HepG2 (cell line): ENCODE results near the gene CNNM2. TPM values are rescaled to one million over a fixed set of nuclear protein-coding genes. Genes with fewer than 3 reads are reported as not detected.
A peak's percentile ranks its signal among the peaks of the same experiment; 100 is the strongest.

ENCODE experiments used
- ARNT ChIP-seq: fragments of 450-650 bp; IDR thresholded peaks from 2 replicates; pipeline ENCODE4 v1.6.1; 2017
- BORCS8-MEF2B ChIP-seq: sonication (generic); formaldehyde crosslinking; IDR thresholded peaks from 2 replicates; pipeline ENCODE4 v1.8.0; 2022; ENCODE audit warnings: mild to moderate bottlenecking, missing genetic modification reagents
- CC2D1A ChIP-seq: sonication (generic); formaldehyde crosslinking; IDR thresholded peaks from 2 replicates; pipeline ENCODE4 v1.8.1; 2023; ENCODE audit warnings: mild to moderate bottlenecking, missing genetic modification reagents
- GATAD2A ChIP-seq: IDR thresholded peaks from 2 replicates; pipeline ENCODE4 v1.6.1; 2016
- MIER2 ChIP-seq: IDR thresholded peaks from 2 replicates; pipeline ENCODE4 v1.6.1; 2016; ENCODE audit warnings: missing biosample characterization, missing genetic modification reagents
- UBTF ChIP-seq: sonication (generic); formaldehyde crosslinking; IDR thresholded peaks from 2 replicates; pipeline ENCODE4 v1.4.0; 2020; ENCODE audit warnings: mild to moderate bottlenecking, missing genetic modification reagents
- ZBTB7A ChIP-seq: sonication (generic); formaldehyde crosslinking; IDR thresholded peaks from 2 replicates; pipeline ENCODE4 v1.8.0; 2022; ENCODE audit warnings: mild to moderate bottlenecking, missing genetic modification reagents
- ZC3H13 ChIP-seq: sonication (generic); formaldehyde crosslinking; IDR thresholded peaks from 2 replicates; pipeline ENCODE4 v1.8.1; 2023; ENCODE audit warnings: mild to moderate bottlenecking, missing genetic modification reagents, moderate library complexity
- ZNF350 ChIP-seq: sonication (generic); formaldehyde crosslinking; IDR thresholded peaks from 2 replicates; pipeline ENCODE4 v1.4.0; 2020; ENCODE audit warnings: mild to moderate bottlenecking, low read depth, missing genetic modification reagents, borderline replicate concordance
- ZNF607 ChIP-seq: sonication (generic); formaldehyde crosslinking; IDR thresholded peaks from 2 replicates; pipeline ENCODE4 v1.5.1; 2020; ENCODE audit warnings: missing genetic modification reagents, mild to moderate bottlenecking, borderline replicate concordance
- ZNF660 ChIP-seq: sonication (generic); formaldehyde crosslinking; IDR thresholded peaks from 2 replicates; pipeline ENCODE4 v1.5.1; 2020; ENCODE audit warnings: mild to moderate bottlenecking, low read depth, missing genetic modification reagents, borderline replicate concordance
- ZNF724P ChIP-seq: sonication (generic); formaldehyde crosslinking; IDR thresholded peaks from 2 replicates; pipeline ENCODE4 v1.8.0; 2022; ENCODE audit warnings: missing genetic modification reagents, borderline replicate concordance
- ZNF891 ChIP-seq: sonication (generic); formaldehyde crosslinking; IDR thresholded peaks from 2 replicates; pipeline ENCODE4 v1.5.0; 2020; ENCODE audit warnings: mild to moderate bottlenecking, missing genetic modification reagents
- ZSCAN30 ChIP-seq: sonication (generic); formaldehyde crosslinking; IDR thresholded peaks from 2 replicates; pipeline ENCODE4 v1.5.0; 2020; ENCODE audit warnings: mild to moderate bottlenecking, missing genetic modification reagents
- polyA plus RNA-seq, 8 experiments: library from polyadenylated mRNA; depleted of rRNA in 3 of 8; stranded (reverse) in 7 of 8; unstranded in 1 of 8; fragments of >200 nt; fragmentation: Illumina TruSeq in 4 of 8; extraction: Trizol in 4 of 8; gene quantifications; 2 replicates each; pipeline versions ENCODE4 v1.2.1 to v1.2.3, GENCODE V29; 2011 to 2016; ENCODE audit warnings: low read depth in 4 of 8, missing spikeins in 1 of 8, mixed read lengths in 1 of 8; ENCODE audit not compliant: insufficient read depth in 1 of 8
- total RNA-seq, 5 experiments: library from RNA; depleted of rRNA; stranded (reverse); fragments of >200 nt; fragmentation: Illumina TruSeq; extraction: Trizol; gene quantifications; 2 replicates each; pipeline ENCODE4 v1.2.3, GENCODE V29; 2016; ENCODE audit warnings: low read depth in 1 of 5
- TF ChIP-seq, protein P1 (sequence below): sonication (generic); formaldehyde crosslinking; IDR thresholded peaks from 2 replicates; pipeline ENCODE4 v1.5.1; 2020; ENCODE audit warnings: missing genetic modification reagents, mild to moderate bottlenecking, borderline replicate concordance
- TF ChIP-seq, protein P2 (sequence below), 2 experiments: sonication (generic) in 1 of 2; formaldehyde crosslinking in 1 of 2; IDR thresholded peaks; 2 replicates each; pipeline versions ENCODE4 v1.6.1 to v1.9.0; 2014 to 2022; ENCODE audit warnings: antibody characterized with exemption in 1 of 2, borderline replicate concordance in 1 of 2, inconsistent platforms in 1 of 2, low read depth in 1 of 2, missing genetic modification reagents in 1 of 2

Gene CNNM2
- total and polyA plus RNA-seq, 2 of the 13 experiments (the other 11 are each of a cell fraction or from before 2014, with no cell fraction given), result 7.1 to 9.0 TPM

GRCh38 chr10:102869258-102870198 lies 48.6 kb upstream of the CNNM2 start, which contains the start of gene AS3MT (continued):
- TF ChIP-seq CC2D1A (CRISPR knock-in tag) (no peak), BORCS8-MEF2B (peak; percentile 88), UBTF (CRISPR knock-in tag) (peak; percentile 74), ARNT (no peak), GATAD2A (CRISPR knock-in tag) (peak; percentile 38; the same call in 1 of the 2 replicates), ZSCAN30 (CRISPR knock-in tag) (0 out of 2 replicates have a peak, but pooled peaks have one; percentile 42), ZNF350 (CRISPR knock-in tag) (peak; percentile 67), ZBTB7A (CRISPR knock-in tag) (peak; percentile 6; the same call in 1 of the 2 replicates), ZNF660 (CRISPR knock-in tag) (no peak), ZC3H13 (CRISPR knock-in tag) (peak; percentile 66; the same call in 1 of the 2 replicates), MIER2 (no peak), ZNF891 (peak; percentile 68; the same call in 1 of the 2 replicates), ZNF607 (CRISPR knock-in tag) (no peak), ZNF724P (CRISPR knock-in tag) (no peak)
- TF ChIP-seq, protein P1, sequence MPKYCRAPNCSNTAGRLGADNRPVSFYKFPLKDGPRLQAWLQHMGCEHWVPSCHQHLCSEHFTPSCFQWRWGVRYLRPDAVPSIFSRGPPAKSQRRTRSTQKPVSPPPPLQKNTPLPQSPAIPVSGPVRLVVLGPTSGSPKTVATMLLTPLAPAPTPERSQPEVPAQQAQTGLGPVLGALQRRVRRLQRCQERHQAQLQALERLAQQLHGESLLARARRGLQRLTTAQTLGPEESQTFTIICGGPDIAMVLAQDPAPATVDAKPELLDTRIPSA (CRISPR knock-in tag), result no peak
- TF ChIP-seq, protein P2, sequence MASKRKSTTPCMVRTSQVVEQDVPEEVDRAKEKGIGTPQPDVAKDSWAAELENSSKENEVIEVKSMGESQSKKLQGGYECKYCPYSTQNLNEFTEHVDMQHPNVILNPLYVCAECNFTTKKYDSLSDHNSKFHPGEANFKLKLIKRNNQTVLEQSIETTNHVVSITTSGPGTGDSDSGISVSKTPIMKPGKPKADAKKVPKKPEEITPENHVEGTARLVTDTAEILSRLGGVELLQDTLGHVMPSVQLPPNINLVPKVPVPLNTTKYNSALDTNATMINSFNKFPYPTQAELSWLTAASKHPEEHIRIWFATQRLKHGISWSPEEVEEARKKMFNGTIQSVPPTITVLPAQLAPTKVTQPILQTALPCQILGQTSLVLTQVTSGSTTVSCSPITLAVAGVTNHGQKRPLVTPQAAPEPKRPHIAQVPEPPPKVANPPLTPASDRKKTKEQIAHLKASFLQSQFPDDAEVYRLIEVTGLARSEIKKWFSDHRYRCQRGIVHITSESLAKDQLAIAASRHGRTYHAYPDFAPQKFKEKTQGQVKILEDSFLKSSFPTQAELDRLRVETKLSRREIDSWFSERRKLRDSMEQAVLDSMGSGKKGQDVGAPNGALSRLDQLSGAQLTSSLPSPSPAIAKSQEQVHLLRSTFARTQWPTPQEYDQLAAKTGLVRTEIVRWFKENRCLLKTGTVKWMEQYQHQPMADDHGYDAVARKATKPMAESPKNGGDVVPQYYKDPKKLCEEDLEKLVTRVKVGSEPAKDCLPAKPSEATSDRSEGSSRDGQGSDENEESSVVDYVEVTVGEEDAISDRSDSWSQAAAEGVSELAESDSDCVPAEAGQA (IDR thresholded peaks at IDR 0.05; ENCODE audit: low read depth), result no peak; the same call in 1 of the 2 replicates
- TF ChIP-seq, protein P2 (CRISPR knock-in tag; IDR thresholded peaks at IDR 0.05; ENCODE audit: borderline replicate concordance), result 0 out of 2 replicates have a peak, but pooled peaks have one; percentile 63
